Rectal smooth muscle tissue (tissue), 1 donor: ENCODE results near the gene GIGYF2.

Source experiments
- H3K27ac ChIP-seq: one replicate; pipeline ENCODE4 v1.7.0; 2013; ENCODE audit warnings: low read depth, low read length, inconsistent platforms
- H3K27me3 ChIP-seq: one replicate; pipeline ENCODE4 v1.7.0; 2013; ENCODE audit warnings: low read length; ENCODE audit not compliant: control insufficient read depth, insufficient read depth
- H3K36me3 ChIP-seq: one replicate; pipeline ENCODE4 v1.7.0; 2013; ENCODE audit warnings: low read length; ENCODE audit not compliant: control insufficient read depth, insufficient read depth
- H3K4me1 ChIP-seq: one replicate; pipeline ENCODE4 v1.7.0; 2013; ENCODE audit warnings: low read length; ENCODE audit not compliant: control insufficient read depth, insufficient read depth
- H3K4me3 ChIP-seq: one replicate; pipeline ENCODE4 v1.7.0; 2013; ENCODE audit warnings: low read length
- H3K9ac ChIP-seq: one replicate; pipeline ENCODE4 v1.7.0; 2013; ENCODE audit warnings: low read length

Gene GIGYF2

DNA sequence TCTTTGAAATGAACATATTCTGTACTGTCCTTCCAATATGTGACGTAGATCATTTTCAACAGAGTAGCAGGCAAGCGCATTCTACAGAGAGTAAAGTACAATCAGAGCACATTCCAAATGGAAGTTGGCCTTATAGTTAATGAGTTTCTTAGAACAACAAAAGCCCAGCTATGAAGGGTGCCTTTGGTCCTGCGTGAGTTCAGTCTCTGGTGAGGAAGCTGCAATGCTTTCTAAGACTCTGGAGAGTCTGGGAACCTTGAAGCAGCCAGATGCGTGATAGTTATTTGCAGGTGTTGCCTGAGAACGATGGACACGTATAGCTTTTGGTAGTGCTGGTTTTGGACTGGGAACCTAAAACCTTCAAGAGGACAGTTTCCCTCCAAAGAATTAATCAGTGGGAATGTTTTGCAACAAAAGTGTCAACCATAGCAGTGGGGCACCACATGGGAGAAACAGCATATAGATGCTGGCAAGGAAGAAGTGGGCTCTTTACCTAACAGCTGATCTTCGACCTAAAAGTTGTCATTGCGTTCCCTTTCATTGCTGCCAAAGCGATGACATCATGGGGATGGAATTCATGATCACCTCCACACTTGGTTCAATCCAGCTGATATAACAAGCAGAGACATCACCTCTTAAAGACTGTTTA, 163.6 kb downstream of the GIGYF2 start:
- Histone ChIP-seq H3K27ac (no peak overlapping the region), H3K4me1 (no peaks in the 10 kb centered on the region), H3K27me3 (no peaks in the 10 kb centered on the region), H3K9ac (no peak overlapping the region), H3K36me3 (peaks cover 21% of the 10 kb centered on the region), H3K4me3 (no peak overlapping the region)

DNA sequence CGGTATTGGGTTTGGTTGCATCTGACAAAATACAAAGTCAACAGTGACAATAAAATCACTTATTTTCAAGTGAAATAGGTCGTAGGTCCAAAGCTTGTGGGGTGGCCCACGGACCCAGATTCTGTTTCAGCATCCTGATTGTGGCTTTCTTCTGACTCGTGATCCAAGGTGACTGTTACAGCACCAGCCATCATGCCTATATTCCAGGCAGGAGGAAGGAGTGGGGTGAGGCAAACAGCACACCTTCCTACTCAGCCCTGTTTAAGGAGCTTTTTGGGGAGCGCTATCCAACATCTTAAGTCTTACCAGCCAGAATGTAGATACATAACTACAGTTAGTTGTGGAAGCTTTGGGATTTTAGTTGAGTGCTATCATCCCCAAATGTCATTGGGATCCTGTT, 164.2 kb downstream of the GIGYF2 start:
- Histone ChIP-seq H3K27ac (no peak overlapping the region), H3K36me3 (peaks cover 21% of the 10 kb centered on the region), H3K27me3 (no peaks in the 10 kb centered on the region), H3K4me3 (no peak overlapping the region), H3K9ac (no peak overlapping the region), H3K4me1 (no peaks in the 10 kb centered on the region)

DNA sequence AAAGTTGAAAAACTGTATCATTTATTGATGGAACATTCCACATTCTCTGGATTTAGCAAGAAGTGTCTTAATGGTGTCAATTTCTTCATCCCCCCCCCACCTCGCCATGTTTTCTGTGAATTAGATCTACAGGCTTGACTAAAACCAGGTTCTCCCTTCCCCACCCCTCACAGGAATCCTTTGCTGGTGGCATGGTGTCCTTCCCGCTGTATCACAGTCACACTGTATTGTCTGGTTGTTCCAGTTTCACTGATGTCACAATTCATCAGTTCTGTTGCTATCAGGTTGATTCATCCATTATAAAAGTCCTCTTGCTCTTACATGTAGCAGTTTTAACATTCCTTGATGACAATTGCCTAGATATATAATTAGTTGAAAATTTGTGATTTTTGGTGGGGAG, 166.9 kb downstream of the GIGYF2 start:
- Histone ChIP-seq H3K27ac (no peak overlapping the region), H3K4me3 (no peak overlapping the region), H3K4me1 (no peaks in the 10 kb centered on the region), H3K27me3 (no peaks in the 10 kb centered on the region), H3K36me3 (peaks cover 11% of the 10 kb centered on the region), H3K9ac (no peak overlapping the region)

DNA sequence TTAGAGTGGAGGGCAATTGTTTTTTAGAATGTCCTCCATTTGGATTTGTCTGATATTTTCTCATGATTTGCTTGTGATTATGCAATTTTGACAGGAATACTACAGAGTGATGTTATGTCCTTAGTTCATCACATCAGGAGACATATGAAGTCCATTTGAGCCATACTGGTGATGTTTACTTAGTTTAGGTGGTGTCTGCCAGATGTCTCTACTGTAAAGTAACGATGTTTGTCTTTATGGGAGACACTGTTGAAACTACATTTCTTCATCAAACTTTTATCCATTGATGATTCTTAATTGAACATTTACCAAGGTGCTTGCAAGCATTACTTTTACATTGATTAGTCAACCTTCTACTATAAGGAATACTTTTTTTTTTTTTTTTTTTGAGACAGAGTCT, 168.0 kb downstream of the GIGYF2 start:
- no peaks in the 10 kb centered on the region for H3K27me3 ChIP-seq
- H3K27ac ChIP-seq, result no peak overlapping the region
- no peak overlapping the region for H3K9ac ChIP-seq
- H3K4me1 ChIP-seq, result no peaks in the 10 kb centered on the region
- H3K4me3 ChIP-seq, result no peak overlapping the region
- H3K36me3 ChIP-seq, result peaks cover 7% of the 10 kb centered on the region

DNA sequence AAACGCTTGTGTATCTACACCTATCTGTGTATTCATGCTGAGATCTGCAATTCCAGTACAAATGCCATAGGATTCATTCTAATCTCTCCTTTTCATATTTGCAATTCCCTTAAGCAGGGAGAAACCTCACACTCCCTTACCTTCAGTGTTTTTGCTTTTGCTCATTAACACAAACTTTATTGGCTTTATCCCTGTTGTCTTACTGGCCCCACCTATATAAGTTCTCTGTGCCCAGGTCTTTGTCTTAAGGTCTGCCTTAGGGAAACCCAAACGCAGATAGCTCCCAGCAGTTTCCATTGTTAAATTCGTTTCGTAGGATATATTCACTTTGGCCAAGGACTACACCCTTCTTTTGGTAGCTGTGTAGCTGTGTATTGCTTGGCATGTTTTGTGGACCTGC, 169.0 kb downstream of the GIGYF2 start:
- Histone ChIP-seq H3K4me1 (no peaks in the 10 kb centered on the region), H3K36me3 (peaks cover 3% of the 10 kb centered on the region), H3K27me3 (no peaks in the 10 kb centered on the region), H3K27ac (no peak overlapping the region), H3K4me3 (no peak overlapping the region), H3K9ac (no peak overlapping the region)

DNA sequence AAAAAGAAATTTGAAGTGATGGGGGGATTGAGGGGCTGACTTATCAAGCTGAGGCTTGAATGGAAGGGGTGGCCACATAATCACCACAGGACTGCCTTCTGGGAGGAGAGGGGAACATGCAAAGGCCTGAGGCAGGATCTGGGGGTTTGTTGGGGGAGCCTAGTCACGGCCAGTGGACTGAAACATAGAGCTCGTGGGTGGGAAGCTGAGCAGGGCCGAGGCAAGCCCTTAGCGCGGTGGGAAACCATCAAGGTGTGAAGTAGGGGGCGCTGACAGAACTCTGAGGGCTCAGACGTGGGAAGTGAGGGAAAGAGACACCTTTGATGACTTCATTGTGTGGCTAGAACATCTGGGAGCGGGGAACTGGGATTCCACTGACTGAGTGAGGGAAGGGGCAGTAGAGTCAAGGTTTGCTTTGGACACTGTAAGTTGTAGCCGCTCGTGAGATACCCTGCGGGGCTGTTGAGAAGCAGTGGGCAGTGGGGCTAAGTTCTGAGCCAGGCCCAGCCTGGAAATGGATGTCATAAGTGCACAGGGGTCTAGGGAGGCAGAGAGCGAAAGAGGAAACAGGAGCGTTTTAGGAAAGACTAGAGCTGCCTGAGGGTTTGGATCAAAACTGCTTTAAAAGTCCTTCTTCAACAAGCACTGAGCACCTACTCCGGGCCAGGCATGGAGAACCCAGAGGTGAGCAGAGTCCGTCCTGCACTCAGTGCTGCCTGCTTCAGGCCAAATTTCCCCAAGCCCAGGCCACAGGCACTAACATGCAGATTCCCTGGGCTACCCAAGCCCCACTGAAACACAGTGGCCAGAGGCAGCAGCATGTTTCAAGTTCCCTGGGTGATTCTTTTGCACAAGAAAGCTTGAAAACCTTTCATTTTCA, 172.2 kb downstream of the GIGYF2 start:
- no peaks in the 10 kb centered on the region for H3K4me1 ChIP-seq
- no peaks in the 10 kb centered on the region for H3K36me3 ChIP-seq
- H3K9ac ChIP-seq, result no peak overlapping the region
- no peak overlapping the region for H3K27ac ChIP-seq
- no peak overlapping the region for H3K4me3 ChIP-seq
- no peaks in the 10 kb centered on the region for H3K27me3 ChIP-seq

DNA sequence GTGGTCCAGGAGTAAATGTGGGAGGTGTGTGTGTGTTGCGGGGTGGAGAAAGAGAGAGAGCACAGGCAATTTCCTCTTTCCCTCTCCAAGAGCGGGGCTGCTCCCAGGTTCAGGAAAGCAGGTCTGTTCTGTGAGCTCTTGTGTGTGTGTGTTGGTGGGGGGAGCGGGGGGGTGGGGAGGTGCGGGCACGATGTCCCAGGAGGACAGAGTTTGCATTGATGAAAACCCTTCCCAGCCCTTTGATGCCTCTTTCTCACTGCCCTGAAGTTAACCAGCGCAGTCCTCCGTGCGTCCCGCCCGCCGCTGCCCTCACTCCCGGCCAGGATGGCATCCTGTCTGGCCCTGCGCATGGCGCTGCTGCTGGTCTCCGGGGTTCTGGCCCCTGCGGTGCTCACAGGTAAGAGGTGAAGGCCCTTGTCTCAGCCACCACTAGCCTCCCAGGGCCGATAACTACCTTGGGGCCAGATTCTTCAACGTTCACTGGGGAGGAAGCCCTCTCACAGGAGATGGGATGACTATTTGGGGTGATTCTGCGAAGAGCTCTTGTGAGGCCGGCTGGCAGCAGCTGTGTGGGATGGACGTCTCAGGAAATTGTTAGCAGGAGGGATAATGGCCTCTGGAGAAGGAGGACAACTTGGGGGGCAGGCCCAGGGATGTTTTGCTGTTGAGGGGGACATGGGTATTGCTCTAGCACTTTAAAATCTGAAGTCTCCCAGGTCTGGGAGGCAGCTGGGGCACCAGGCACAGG, 173.1 kb downstream of the GIGYF2 start, which contains the start of gene SNORC:
Gene SNORC, plus strand, starts transcription at position 247 of the 748 bp plus-strand sequence. Its CDS starts 78 bp downstream, at position 325.
- Histone ChIP-seq H3K4me3 (no peak within 1 kb of the TSS), H3K27me3 (no peaks in the 10 kb centered on the region), H3K27ac (no peak within 1 kb of the TSS), H3K9ac (no peak within 1 kb of the TSS), H3K4me1 (no peaks in the 10 kb centered on the region), H3K36me3 (no peaks in the 10 kb centered on the region)

DNA sequence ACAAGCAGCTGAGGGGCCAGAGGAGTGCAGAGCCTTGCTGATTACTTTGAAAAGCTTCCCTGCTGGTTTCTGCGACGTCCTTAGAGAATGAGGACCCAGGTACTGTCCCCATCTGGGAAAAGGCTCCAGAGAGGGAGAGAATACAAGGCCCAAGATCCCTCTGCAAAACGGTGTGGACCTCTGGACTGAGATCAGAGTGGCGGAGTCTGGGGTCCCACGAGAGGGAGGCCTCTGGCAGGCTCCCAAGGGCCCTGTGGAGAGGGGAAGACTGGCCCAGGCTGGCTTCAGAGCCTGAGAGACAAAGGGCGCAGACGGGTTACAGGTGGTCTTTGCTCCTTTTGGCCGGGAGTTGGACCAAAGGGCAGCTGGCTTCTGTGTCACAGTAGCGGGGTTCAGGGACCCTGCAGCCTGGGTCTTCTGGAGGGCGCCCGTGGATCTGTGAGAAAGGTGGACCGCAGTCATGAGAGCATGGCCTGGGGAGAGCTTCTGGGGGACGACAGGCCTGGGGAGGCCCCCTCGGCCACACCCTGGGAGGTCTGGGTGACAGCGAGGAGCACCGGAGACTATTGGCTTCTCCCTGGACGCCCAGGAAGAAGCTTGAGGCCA, 173.7 kb downstream of the GIGYF2 start:
- no peaks in the 10 kb centered on the region for H3K27me3 ChIP-seq
- no peaks in the 10 kb centered on the region for H3K36me3 ChIP-seq
- no peaks in the 10 kb centered on the region for H3K4me1 ChIP-seq
- no peak overlapping the region for H3K27ac ChIP-seq
- no peak overlapping the region for H3K4me3 ChIP-seq
- no peak overlapping the region for H3K9ac ChIP-seq

DNA sequence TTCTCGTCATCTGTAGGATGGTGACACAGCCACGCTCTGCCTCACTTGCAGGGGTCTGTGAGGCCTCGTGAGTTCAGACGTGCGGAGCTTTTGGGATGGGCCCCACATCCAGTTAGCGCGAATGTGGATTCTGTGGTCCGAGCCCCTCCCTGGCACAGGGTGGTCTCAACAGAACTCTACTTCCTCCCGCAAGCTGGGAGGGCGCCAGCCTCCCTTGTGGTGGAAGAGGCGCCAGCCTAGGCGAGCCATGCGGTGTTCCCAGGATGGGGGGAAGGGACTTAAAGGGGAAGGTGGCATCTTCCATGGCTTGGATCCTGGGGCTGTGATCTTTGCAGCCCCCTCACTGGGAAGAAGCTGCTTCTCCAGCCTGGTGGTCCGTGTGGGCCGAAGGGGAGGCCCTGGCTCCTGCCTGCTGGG, 174.3 kb downstream of the GIGYF2 start:
- Histone ChIP-seq H3K36me3 (no peaks in the 10 kb centered on the region), H3K4me1 (no peaks in the 10 kb centered on the region), H3K4me3 (no peak overlapping the region), H3K27me3 (peaks cover under 1% of the 10 kb centered on the region), H3K27ac (no peak overlapping the region), H3K9ac (no peak overlapping the region)

DNA sequence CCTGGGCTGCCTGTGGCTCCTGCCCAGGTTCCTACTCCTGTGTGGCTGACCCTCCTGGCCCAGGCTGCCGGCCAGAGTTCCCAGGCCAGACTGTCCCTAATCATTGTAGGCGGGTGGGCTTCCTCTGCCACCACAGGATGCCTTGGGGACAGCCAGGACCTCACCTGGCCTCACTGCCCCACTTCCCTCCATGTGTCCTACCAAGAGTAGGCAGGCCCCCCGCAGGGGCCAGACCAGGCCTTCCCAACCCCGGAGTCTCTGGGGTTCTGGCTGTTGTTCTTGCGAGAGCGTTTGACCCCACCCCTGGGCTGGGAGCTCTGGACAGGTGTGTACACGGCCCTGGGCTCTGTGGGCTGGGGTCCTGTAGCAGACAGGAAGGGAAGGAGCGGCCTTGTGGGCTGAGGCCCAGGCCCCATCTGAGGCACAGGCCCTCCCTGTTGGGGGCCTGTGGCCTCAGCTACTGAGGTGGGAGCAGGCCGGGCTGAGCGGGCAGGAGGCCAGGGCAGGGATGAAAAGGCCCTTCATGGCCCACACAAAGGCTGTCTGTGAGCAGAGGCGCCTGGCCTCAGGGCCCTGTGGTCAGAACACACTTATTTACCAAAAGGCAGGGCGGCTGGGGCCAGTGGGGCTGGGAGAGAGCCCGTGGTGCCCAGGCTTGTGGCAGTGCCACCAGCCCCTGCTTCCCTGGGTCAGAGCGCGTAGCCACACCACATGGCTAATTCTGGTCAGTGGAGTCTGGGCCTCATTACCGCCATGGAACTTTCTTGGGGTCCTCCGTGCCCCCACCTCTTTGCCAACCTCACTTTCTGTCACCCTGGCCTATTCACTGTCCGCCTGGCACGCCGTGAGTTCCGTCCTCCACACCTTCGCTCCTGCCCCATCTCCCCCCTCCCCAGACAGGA, 175.0 kb downstream of the GIGYF2 start:
- Histone ChIP-seq H3K27me3 (peaks cover 7% of the 10 kb centered on the region), H3K4me3 (no peak overlapping the region), H3K4me1 (no peaks in the 10 kb centered on the region), H3K36me3 (no peaks in the 10 kb centered on the region), H3K9ac (no peak overlapping the region), H3K27ac (no peak overlapping the region)

DNA sequence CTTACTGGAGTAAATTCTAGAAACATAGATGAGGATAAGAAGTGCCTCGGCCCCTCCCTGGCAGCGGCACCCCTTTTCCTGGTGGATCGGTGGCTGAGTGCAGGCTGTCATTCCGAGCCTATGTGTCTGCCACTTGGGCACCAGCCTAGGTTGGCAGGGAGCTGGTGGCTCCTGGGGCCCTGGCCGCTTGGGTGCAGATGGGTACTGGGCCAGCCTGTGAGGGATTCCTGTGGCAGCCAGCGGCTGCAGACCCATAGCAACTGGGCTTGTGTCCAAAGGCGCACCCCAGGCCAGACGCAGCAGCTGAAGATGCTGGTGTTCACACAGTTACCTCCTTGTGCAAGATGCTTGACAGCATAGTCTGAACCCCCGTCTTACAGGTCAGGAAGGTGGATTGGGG, 175.7 kb downstream of the GIGYF2 start:
- no peak overlapping the region for H3K4me3 ChIP-seq
- H3K27ac ChIP-seq, result no peak overlapping the region
- H3K9ac ChIP-seq, result no peak overlapping the region
- no peaks in the 10 kb centered on the region for H3K4me1 ChIP-seq
- peaks cover 7% of the 10 kb centered on the region for H3K27me3 ChIP-seq
- H3K36me3 ChIP-seq, result no peaks in the 10 kb centered on the region
